D721Med (cell line): ENCODE data around the gene TMEM244.

ENCODE experiments used
- DNase-seq: peaks from one replicate; pipeline ENCODE4 v3.0.0; 2011; ENCODE audit warnings: low spot score; ENCODE audit not compliant: insufficient read length
- FAIRE-seq: peaks from 2 replicates; lab custom pipeline; 2011; peaks lifted over from hg19 to GRCh38; lab: Jason Lieb, UNC
- TF ChIP-seq, protein P1 (sequence below): IDR thresholded peaks from 2 replicates; pipeline ENCODE4 v1.5.1; 2012; ENCODE audit warnings: mild to moderate bottlenecking, control low read depth; ENCODE audit not compliant: insufficient read depth; ENCODE audit errors: missing control alignments

TMEM244 gene

DNA sequence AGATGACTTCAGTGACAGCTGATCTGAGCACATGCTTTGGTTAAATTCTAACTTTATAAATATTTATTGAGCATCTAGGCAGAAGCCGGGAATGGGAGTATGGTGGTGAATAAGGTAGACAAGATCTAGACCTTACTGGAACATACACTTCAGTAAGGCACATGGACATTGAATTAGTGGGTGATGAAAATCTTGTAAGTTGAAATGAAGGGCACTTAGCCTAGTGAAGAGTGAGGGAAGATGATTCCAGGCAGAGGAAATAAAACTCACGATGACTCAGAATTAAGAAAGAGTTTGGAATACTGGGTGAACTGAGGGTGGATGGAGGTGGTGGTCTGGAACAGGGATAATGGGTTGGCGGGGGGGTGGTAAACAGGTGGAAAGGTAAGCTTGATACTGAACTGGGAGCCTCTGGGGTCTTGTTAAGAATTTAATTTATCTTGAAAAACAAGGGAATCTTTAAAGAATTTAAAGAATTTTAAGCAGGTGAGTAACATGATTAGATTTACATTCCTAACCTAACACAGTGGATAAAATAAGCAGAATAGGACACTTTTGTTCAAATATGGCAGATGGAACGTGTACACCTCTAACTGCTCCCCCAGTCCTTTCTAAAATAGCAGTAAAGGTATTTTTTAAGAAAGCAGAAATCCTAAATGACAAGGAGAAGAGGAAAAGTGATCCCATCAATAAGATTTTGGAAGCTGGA is 75.9 kb downstream of the TMEM244 start:
- DNase-seq (no peak), FAIRE-seq (no peak)
- TF ChIP-seq, protein P1, sequence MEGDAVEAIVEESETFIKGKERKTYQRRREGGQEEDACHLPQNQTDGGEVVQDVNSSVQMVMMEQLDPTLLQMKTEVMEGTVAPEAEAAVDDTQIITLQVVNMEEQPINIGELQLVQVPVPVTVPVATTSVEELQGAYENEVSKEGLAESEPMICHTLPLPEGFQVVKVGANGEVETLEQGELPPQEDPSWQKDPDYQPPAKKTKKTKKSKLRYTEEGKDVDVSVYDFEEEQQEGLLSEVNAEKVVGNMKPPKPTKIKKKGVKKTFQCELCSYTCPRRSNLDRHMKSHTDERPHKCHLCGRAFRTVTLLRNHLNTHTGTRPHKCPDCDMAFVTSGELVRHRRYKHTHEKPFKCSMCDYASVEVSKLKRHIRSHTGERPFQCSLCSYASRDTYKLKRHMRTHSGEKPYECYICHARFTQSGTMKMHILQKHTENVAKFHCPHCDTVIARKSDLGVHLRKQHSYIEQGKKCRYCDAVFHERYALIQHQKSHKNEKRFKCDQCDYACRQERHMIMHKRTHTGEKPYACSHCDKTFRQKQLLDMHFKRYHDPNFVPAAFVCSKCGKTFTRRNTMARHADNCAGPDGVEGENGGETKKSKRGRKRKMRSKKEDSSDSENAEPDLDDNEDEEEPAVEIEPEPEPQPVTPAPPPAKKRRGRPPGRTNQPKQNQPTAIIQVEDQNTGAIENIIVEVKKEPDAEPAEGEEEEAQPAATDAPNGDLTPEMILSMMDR: no peak
